ENCODE results near the gene RBM33.

The RBM33 gene

GRCh38 chr7:155749578-155749977, 105.1 kb downstream of the RBM33 start:
- peaks cover 50% of the 10 kb centered on the region for H3K36me3 ChIP-seq (ENCODE audit: insufficient read depth, low read length)
- TF ChIP-seq EZH2 (IDR thresholded peaks at IDR 0.05) (no peak), POLR2AphosphoS5 (IDR thresholded peaks at IDR 0.05; ENCODE audit: borderline replicate concordance, low read depth, low read length) (no peak), FOXP2 (optimal IDR thresholded peaks at IDR 0.05; ENCODE audit: control extremely low read depth, extremely low read length, insufficient read depth) (no peak)

GRCh38 chr7:155750255-155751125, 106.0 kb downstream of the RBM33 start:
- DNase-seq (ENCODE audit: low read depth, low spot score) = no peak
- H3K9me3 ChIP-seq (ENCODE audit: low read depth, low read length) = no peaks in the 10 kb centered on the region
- H3K9ac ChIP-seq (ENCODE audit: insufficient read length) = no peak overlapping the region
- TF ChIP-seq POLR2AphosphoS5 (IDR thresholded peaks at IDR 0.05; ENCODE audit: borderline replicate concordance, low read depth, low read length) = no peak
- no peak for TF ChIP-seq EZH2 (IDR thresholded peaks at IDR 0.05)
- TF ChIP-seq FOXP2 (optimal IDR thresholded peaks at IDR 0.05; ENCODE audit: control extremely low read depth, extremely low read length, insufficient read depth) = no peak
- peaks cover 43% of the 10 kb centered on the region for H3K36me3 ChIP-seq (ENCODE audit: insufficient read depth, low read length)
- no peak overlapping the region for H3K27ac ChIP-seq
- no peak overlapping the region for H3K4me3 ChIP-seq

More at GRCh38 chr7:155749578-155749977, 105.1 kb downstream of the RBM33 start:
- no peak overlapping the region for H3K9ac ChIP-seq (ENCODE audit: insufficient read length)
- no peak overlapping the region for H3K27ac ChIP-seq
- DNase-seq (ENCODE audit: low read depth, low spot score) = no peak
- no peak overlapping the region for H3K4me3 ChIP-seq
- no peaks in the 10 kb centered on the region for H3K9me3 ChIP-seq (ENCODE audit: low read depth, low read length)

DNA sequence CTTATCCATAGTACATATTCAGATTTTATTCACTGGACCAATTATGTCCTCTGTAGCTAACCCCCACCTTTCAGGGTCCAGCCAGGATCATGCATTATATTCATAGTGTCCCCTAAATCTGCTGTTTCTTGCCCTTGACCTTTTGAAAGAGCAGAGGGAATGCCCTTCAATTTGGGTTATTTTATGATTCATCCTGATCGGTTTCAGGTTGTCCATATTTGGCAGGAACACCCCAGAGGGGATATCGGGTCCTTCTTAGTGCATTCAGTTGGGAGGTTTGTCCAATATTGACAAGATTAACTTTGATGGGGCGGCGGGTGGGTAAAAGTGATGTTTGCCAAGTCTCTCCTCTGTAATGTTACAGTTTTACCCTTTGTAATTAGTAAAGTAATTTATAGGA, 106.9 kb downstream of the RBM33 start:
- Histone ChIP-seq H3K4me3 (no peak overlapping the region), H3K36me3 (ENCODE audit: insufficient read depth, low read length) (peaks cover 43% of the 10 kb centered on the region)

DNA sequence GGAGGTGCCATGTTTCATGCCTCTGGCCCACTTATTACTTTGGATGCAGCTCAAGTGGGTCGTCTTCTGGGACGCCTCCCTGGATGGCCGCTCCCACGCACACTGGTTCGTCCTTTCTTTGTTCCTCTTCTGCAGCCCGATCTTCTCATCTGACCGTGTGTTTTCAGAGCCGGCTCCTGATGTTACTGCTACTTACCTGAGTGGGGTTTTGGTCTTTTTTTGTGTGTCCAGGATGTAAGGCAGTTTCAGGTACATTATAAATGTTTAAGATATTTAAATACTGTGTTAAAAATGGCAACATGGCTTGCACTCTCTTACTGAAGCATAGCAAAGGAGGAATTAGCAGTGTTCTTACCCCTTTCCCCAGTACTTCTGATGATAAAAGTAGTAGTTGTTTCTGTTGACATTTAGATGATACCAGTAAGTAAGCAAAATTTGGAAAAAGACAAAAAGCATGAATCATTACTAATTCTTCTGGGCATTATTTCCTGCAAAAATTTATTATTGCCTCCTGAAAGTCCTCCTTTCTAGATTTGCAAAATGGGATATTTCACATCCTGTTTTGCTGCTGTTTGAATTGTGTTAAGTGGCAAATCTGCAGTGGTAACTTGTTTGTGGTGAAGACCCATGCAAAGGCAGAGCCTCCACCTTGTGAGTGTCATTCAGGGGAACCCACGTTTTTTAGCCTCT, 108.4 kb downstream of the RBM33 start:
- Histone ChIP-seq H3K27ac (no peak overlapping the region), H3K36me3 (ENCODE audit: insufficient read depth, low read length) (peaks cover 43% of the 10 kb centered on the region), H3K4me3 (no peak overlapping the region), H3K9me3 (ENCODE audit: low read depth, low read length) (no peaks in the 10 kb centered on the region), H3K9ac (ENCODE audit: insufficient read length) (no peak overlapping the region)
- TF ChIP-seq POLR2AphosphoS5 (IDR thresholded peaks at IDR 0.05; ENCODE audit: borderline replicate concordance, low read depth, low read length) (no peak), FOXP2 (optimal IDR thresholded peaks at IDR 0.05; ENCODE audit: control extremely low read depth, extremely low read length, insufficient read depth) (no peak), EZH2 (IDR thresholded peaks at IDR 0.05) (no peak)
- DNase-seq (ENCODE audit: low read depth, low spot score) = no peak

More for the DNA sequence above, 106.9 kb downstream of the RBM33 start:
- no peak for DNase-seq (ENCODE audit: low read depth, low spot score)
- H3K27ac ChIP-seq = no peak overlapping the region
- H3K9me3 ChIP-seq (ENCODE audit: low read depth, low read length) = no peaks in the 10 kb centered on the region
- no peak for TF ChIP-seq EZH2 (IDR thresholded peaks at IDR 0.05)
- TF ChIP-seq FOXP2 (optimal IDR thresholded peaks at IDR 0.05; ENCODE audit: control extremely low read depth, extremely low read length, insufficient read depth) = no peak
- no peak for TF ChIP-seq POLR2AphosphoS5 (IDR thresholded peaks at IDR 0.05; ENCODE audit: borderline replicate concordance, low read depth, low read length)
- H3K9ac ChIP-seq (ENCODE audit: insufficient read length) = no peak overlapping the region

GRCh38 chr7:155753446-155753965, 109.0 kb downstream of the RBM33 start:
- Histone ChIP-seq H3K9me3 (ENCODE audit: low read depth, low read length) (no peaks in the 10 kb centered on the region), H3K36me3 (ENCODE audit: insufficient read depth, low read length) (peaks cover 39% of the 10 kb centered on the region), H3K9ac (ENCODE audit: insufficient read length) (no peak overlapping the region), H3K27ac (no peak overlapping the region), H3K4me3 (no peak overlapping the region)
- TF ChIP-seq FOXP2 (optimal IDR thresholded peaks at IDR 0.05; ENCODE audit: control extremely low read depth, extremely low read length, insufficient read depth) = no peak
- DNase-seq (ENCODE audit: low read depth, low spot score) = no peak

DNA sequence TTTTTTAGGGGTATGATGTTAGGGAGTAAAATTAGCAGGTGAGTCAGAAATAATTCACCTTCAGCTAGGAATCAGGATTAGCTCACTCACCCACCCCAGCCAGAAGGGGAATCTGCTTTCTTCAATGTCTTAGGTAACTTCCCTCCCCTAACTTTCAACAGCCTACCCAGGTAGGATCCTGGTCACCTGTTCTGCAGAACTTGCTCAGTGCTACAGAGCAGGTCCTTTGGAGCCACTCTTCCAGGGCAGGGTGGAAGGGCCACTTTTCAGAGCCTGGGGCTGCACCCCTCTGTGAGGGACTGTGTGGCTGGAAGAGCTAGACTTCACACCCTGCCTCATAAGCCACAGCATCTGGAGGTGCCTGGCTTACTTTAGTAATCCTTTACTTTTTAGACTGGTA, 109.7 kb downstream of the RBM33 start:
- no peak for DNase-seq (ENCODE audit: low read depth, low spot score)
- H3K27ac ChIP-seq = no peak overlapping the region
- TF ChIP-seq POLR2AphosphoS5 (IDR thresholded peaks at IDR 0.05; ENCODE audit: borderline replicate concordance, low read depth, low read length) = no peak
- no peak for TF ChIP-seq EZH2 (IDR thresholded peaks at IDR 0.05)
- TF ChIP-seq FOXP2 (optimal IDR thresholded peaks at IDR 0.05; ENCODE audit: control extremely low read depth, extremely low read length, insufficient read depth) = no peak
- H3K4me3 ChIP-seq = no peak overlapping the region
- H3K9me3 ChIP-seq (ENCODE audit: low read depth, low read length) = no peaks in the 10 kb centered on the region
- H3K9ac ChIP-seq (ENCODE audit: insufficient read length) = no peak overlapping the region
- peaks cover 44% of the 10 kb centered on the region for H3K36me3 ChIP-seq (ENCODE audit: insufficient read depth, low read length)

- Histone ChIP-seq H3K9ac (ENCODE audit: insufficient read length) (no peak overlapping the region), H3K27ac (no peak overlapping the region), H3K9me3 (ENCODE audit: low read depth, low read length) (no peaks in the 10 kb centered on the region), H3K4me3 (no peak overlapping the region), H3K36me3 (ENCODE audit: insufficient read depth, low read length) (peaks cover 45% of the 10 kb centered on the region)
- no peak for TF ChIP-seq POLR2AphosphoS5 (IDR thresholded peaks at IDR 0.05; ENCODE audit: borderline replicate concordance, low read depth, low read length)
- no peak for TF ChIP-seq FOXP2 (optimal IDR thresholded peaks at IDR 0.05; ENCODE audit: control extremely low read depth, extremely low read length, insufficient read depth)
- TF ChIP-seq EZH2 (IDR thresholded peaks at IDR 0.05) = no peak
- DNase-seq (ENCODE audit: low read depth, low spot score) = no peak
Observed at GRCh38 chr7:155755026-155755425, 110.6 kb downstream of the RBM33 start.

DNA sequence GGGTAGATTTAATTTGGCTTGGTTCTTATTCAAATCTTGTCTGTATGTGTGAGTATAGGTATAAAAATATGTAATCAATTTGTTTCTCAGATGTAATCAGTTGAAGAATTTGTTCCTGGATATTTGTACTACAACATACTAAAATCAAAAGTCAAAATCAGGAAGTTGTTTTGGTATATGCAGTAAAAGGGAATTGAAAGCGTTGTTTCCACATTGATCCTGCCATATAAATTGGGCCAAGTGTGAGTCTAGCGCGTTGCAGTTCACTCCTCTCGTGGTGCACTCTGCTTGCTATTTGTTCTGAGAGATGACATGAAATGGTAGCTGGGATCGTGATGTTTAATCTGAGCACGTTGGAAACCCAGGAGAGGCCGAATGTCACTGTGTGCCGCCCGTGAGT, 111.9 kb downstream of the RBM33 start:
- TF ChIP-seq FOXP2 (optimal IDR thresholded peaks at IDR 0.05; ENCODE audit: control extremely low read depth, extremely low read length, insufficient read depth) (no peak), EZH2 (IDR thresholded peaks at IDR 0.05) (no peak), POLR2AphosphoS5 (IDR thresholded peaks at IDR 0.05; ENCODE audit: borderline replicate concordance, low read depth, low read length) (no peak)
- H3K27ac ChIP-seq = no peak overlapping the region
- H3K36me3 ChIP-seq (ENCODE audit: insufficient read depth, low read length) = peaks cover 50% of the 10 kb centered on the region
- H3K9me3 ChIP-seq (ENCODE audit: low read depth, low read length) = no peaks in the 10 kb centered on the region
- H3K4me3 ChIP-seq = no peak overlapping the region
- no peak for DNase-seq (ENCODE audit: low read depth, low spot score)
- no peak overlapping the region for H3K9ac ChIP-seq (ENCODE audit: insufficient read length)
